Brain microvascular endothelial cell (primary cell): Measurements from ENCODE around the gene ZFYVE28.
A peak's percentile ranks its signal among the peaks of the same experiment; 100 is the strongest.
"Not testable (repeated sequence)": the region's sequence is repeated elsewhere in the genome, so short reads cannot be mapped to it uniquely, and the experiment has no call there.

Experiments
- DNase-seq: peaks from one replicate; pipeline ENCODE4 v3.0.0-alpha.2; 2020
- H3K27ac ChIP-seq: fragments of 250-450 bp; sonication (Bioruptor Pico); 2 replicates; pipeline ENCODE4 v1.5.1; 2020; ENCODE audit warnings: mild to moderate bottlenecking, moderate library complexity
- H3K27me3 ChIP-seq: fragments of 250-450 bp; sonication (Bioruptor Pico); replicated peaks from 2 replicates; pipeline ENCODE4 v1.5.1; 2020; ENCODE audit warnings: mild to moderate bottlenecking
- H3K36me3 ChIP-seq: fragments of 250-450 bp; sonication (Bioruptor Pico); replicated peaks from 2 replicates; pipeline ENCODE4 v1.5.1; 2020; ENCODE audit warnings: mild to moderate bottlenecking
- H3K4me3 ChIP-seq: 2 replicates; pipeline ENCODE4 v1.5.1; 2011; ENCODE audit warnings: low read depth, mild to moderate bottlenecking, control low read depth, low read length, moderate library complexity
- in situ Hi-C: cut with HindIII; loops from 2 replicates; pipeline ENCODE4 v1.10.0; 2017; ENCODE audit warnings: low sequenced_read_pairs, low pct_ligation_motif_present
- TF ChIP-seq, protein P1 (sequence below): IDR thresholded peaks from 2 replicates; pipeline ENCODE4 v1.5.1; 2011; ENCODE audit warnings: low read depth, mild to moderate bottlenecking, moderate library complexity, low read length, control low read depth, inconsistent platforms; ENCODE audit errors: missing control alignments

ZFYVE28 gene

GRCh38 chr4:2417765-2418649 lies at the start of gene ZFYVE28:
TSS of gene ZFYVE28 (minus strand) at chr4:2418645. CDS start at chr4:2418323, 322 bp downstream.
- no peak within 1 kb of the TSS for H3K27ac ChIP-seq
- DNase-seq: no peak
- H3K27me3 ChIP-seq: peaks cover 36% of the 10 kb centered on the region
- peak within 1 kb of the TSS; percentile 48 for H3K4me3 ChIP-seq
- TF ChIP-seq, protein P1, sequence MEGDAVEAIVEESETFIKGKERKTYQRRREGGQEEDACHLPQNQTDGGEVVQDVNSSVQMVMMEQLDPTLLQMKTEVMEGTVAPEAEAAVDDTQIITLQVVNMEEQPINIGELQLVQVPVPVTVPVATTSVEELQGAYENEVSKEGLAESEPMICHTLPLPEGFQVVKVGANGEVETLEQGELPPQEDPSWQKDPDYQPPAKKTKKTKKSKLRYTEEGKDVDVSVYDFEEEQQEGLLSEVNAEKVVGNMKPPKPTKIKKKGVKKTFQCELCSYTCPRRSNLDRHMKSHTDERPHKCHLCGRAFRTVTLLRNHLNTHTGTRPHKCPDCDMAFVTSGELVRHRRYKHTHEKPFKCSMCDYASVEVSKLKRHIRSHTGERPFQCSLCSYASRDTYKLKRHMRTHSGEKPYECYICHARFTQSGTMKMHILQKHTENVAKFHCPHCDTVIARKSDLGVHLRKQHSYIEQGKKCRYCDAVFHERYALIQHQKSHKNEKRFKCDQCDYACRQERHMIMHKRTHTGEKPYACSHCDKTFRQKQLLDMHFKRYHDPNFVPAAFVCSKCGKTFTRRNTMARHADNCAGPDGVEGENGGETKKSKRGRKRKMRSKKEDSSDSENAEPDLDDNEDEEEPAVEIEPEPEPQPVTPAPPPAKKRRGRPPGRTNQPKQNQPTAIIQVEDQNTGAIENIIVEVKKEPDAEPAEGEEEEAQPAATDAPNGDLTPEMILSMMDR: no peak
- no peaks in the 10 kb centered on the region for H3K36me3 ChIP-seq
- in situ Hi-C loops: no loop called here

- DNase-seq, H3K27ac ChIP-seq, in situ Hi-C loops: not testable (repeated sequence)
These were observed 47.1 kb upstream of the ZFYVE28 start for GRCh38 chr4:2465544-2465943.

GRCh38 chr4:2465032-2465431 lies 46.6 kb upstream of the ZFYVE28 start:
- no peak overlapping the region for H3K27ac ChIP-seq
- in situ Hi-C loops: no loop called here
- no peak for DNase-seq
- TF ChIP-seq, protein P1: no peak
- H3K27me3 ChIP-seq: no peaks in the 10 kb centered on the region
- H3K4me3 ChIP-seq: no peak overlapping the region
- no peaks in the 10 kb centered on the region for H3K36me3 ChIP-seq

More at GRCh38 chr4:2465544-2465943, 47.1 kb upstream of the ZFYVE28 start:
- not testable (repeated sequence) for H3K4me3 ChIP-seq, H3K27me3 ChIP-seq, H3K36me3 ChIP-seq

- H3K36me3 ChIP-seq: no peaks in the 10 kb centered on the region
- H3K27me3 ChIP-seq: no peaks in the 10 kb centered on the region
- in situ Hi-C loops: no loop called here
- no peak for DNase-seq
- no peak overlapping the region for H3K27ac ChIP-seq
- peak overlapping the region; percentile 30 for H3K4me3 ChIP-seq
- TF ChIP-seq, protein P1: no peak
These were observed 44.7 kb upstream of the ZFYVE28 start for GRCh38 chr4:2462992-2463762.

DNA sequence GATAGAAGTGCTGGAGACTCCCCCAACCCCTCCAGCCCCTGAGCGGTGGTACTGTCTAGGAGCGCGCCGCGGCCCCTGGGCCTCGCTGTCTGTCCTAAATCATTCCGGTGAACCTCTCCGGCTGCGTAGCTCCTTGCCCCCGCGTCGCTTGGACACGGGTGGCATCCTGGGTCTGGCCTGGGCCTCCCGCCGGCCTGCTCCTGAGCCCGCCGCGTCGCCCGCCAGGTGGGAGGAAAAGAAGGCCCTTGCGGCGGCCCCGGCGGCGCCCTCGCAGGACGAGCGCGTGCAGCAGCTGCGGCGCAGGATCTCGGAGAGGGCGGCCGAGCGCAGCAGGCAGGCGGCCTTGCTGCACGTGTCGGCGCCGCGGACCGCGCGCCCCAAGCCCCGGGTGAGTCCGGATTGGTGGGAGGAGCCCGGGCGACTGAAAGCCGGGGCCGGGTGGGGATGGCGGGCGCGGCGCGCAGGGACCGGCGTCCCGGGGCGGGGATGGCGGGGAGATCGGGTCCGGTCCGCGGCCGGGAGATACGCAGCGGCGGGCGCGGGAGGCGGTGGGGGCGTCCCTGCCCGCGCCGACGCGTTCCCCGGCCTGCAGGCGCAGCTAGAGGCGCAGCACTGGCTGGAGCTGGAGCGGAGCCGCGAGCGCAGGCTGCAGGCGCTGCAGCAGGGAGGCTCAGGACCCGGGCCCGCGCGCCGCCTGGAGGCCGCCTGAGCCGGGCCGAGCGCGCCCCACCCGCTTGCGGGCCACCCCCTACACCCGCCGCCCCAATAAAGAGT lies 44.0 kb upstream of the ZFYVE28 start:
- H3K27me3 ChIP-seq: no peaks in the 10 kb centered on the region
- peak; percentile 33 for DNase-seq
- no peaks in the 10 kb centered on the region for H3K36me3 ChIP-seq
- TF ChIP-seq, protein P1: peak; percentile 30
- H3K4me3 ChIP-seq: peak overlapping the region; percentile 30
- in situ Hi-C loops: no loop called here
- H3K27ac ChIP-seq: no peak overlapping the region
